ENCODE results near the gene ADAMTS17. TPM values are rescaled to one million over a fixed set of nuclear protein-coding genes. Genes with fewer than 3 reads are reported as not detected.

ADAMTS17 gene
- total RNA-seq, 1 experiment from 2014 or later = 1.8 TPM

DNA sequence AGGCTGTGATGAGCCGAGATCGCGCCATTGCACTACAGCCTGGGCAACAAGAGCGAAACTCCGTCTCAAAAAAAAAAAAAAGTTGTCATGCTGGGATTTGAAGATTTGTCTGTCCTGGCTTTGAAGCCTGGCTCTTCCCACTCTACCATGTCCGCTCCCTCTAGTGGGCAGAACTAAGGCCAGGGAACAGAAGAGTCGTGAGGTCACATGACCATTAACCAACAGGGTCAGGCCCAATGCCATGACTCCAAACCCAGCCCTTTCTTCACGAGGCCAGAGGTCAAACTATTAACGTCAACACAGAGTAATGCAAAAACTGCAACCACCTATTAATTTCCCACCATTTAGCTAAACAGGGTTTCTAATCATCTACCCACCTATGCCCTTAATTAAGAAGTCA is 212.1 kb downstream of the ADAMTS17 start:
- H3K36me3 Mint-ChIP-seq = no peaks in the 10 kb centered on the region
- POLR2A ChIA-PET = interaction anchor here (0.7 kb wide), 1 partner anchor 506 kb away, joined by 4 read pairs; no protein-coding TSS in a partner anchor
- no peak for ATAC-seq
- peaks cover 5% of the 10 kb centered on the region for H3K9me3 Mint-ChIP-seq
- no peak for DNase-seq (ENCODE audit: low spot score)
- TF ChIP-seq, protein P1, sequence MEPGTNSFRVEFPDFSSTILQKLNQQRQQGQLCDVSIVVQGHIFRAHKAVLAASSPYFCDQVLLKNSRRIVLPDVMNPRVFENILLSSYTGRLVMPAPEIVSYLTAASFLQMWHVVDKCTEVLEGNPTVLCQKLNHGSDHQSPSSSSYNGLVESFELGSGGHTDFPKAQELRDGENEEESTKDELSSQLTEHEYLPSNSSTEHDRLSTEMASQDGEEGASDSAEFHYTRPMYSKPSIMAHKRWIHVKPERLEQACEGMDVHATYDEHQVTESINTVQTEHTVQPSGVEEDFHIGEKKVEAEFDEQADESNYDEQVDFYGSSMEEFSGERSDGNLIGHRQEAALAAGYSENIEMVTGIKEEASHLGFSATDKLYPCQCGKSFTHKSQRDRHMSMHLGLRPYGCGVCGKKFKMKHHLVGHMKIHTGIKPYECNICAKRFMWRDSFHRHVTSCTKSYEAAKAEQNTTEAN (CRISPR knock-in tag; IDR thresholded peaks at IDR 0.05) = no peak
- TF ChIP-seq, protein P2, sequence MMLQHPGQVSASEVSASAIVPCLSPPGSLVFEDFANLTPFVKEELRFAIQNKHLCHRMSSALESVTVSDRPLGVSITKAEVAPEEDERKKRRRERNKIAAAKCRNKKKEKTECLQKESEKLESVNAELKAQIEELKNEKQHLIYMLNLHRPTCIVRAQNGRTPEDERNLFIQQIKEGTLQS (CRISPR knock-in tag; conservative IDR thresholded peaks at IDR 0.05) = no peak
- TF ChIP-seq GTF2I (CRISPR knock-in tag; conservative IDR thresholded peaks at IDR 0.05) (no peak), RORB (CRISPR knock-in tag; IDR thresholded peaks at IDR 0.05) (no peak), ZNF232 (CRISPR knock-in tag; IDR thresholded peaks at IDR 0.05) (no peak)
- TF ChIP-seq, protein P3, sequence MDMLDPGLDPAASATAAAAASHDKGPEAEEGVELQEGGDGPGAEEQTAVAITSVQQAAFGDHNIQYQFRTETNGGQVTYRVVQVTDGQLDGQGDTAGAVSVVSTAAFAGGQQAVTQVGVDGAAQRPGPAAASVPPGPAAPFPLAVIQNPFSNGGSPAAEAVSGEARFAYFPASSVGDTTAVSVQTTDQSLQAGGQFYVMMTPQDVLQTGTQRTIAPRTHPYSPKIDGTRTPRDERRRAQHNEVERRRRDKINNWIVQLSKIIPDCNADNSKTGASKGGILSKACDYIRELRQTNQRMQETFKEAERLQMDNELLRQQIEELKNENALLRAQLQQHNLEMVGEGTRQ (CRISPR knock-in tag; IDR thresholded peaks at IDR 0.05) = peak; percentile 78
- TF ChIP-seq, protein P4, sequence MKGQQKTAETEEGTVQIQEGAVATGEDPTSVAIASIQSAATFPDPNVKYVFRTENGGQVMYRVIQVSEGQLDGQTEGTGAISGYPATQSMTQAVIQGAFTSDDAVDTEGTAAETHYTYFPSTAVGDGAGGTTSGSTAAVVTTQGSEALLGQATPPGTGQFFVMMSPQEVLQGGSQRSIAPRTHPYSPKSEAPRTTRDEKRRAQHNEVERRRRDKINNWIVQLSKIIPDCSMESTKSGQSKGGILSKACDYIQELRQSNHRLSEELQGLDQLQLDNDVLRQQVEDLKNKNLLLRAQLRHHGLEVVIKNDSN (CRISPR knock-in tag; IDR thresholded peaks at IDR 0.05) = peak; percentile 45; the same call in 1 of the 2 replicates
- H3K4me1 Mint-ChIP-seq = no peaks in the 10 kb centered on the region
- no peak overlapping the region for H3K27ac Mint-ChIP-seq
- CTCF ChIA-PET = no interaction called here
- no peaks in the 10 kb centered on the region for H3K27me3 Mint-ChIP-seq (ENCODE audit: low read depth)
- H3K4me3 Mint-ChIP-seq = no peak overlapping the region

DNA sequence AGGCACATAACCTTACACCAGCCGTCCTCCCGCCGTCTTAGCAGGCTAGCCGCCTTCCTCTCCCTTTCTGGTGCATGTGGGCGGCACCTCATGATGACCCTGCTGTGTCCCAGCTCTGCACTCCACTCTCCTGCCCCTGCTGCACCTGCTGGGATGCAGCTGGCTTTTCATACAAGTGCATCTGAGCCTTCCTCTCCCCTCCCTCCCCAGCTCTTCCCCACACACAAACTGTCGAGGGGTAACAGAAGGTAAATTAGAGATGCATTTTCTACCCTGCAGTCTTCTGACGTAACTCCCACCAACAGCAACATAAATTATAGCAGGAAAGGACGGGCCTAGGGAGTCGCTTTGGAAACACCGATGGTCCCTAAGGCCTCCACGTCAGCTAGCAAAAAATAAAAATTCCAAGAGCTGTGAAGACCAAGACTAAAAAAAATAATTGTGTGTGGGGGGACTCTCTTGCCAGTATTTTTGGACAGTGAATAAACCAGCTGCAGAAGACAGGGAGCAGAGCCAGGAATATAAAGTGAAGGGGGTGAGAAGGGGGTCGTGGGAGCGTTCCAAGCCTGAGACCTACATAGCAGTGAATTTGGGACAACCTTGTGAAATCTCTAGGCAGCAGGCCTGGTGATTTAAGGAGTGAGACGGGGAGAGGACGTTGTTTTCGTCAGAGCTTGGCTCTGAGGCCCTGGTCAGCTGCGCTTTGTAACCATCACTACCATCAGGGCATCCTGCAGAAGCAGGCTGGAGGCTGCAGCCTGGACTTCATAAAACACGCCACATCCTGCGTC is 216.2 kb downstream of the ADAMTS17 start:
- CTCF ChIA-PET = interaction anchor here (2.0 kb wide), 1 partner anchor 213 kb away, joined by 7 read pairs; no protein-coding TSS in a partner anchor
- Mint-ChIP-seq H3K4me1 (no peaks in the 10 kb centered on the region), H3K9me3 (peaks cover 24% of the 10 kb centered on the region), H3K27ac (no peak overlapping the region), H3K36me3 (peaks cover 15% of the 10 kb centered on the region), H3K4me3 (no peak overlapping the region), H3K27me3 (ENCODE audit: low read depth) (no peaks in the 10 kb centered on the region; the same call in 1 of the 2 replicates)
- DNase-seq (ENCODE audit: low spot score) (no peak), ATAC-seq (peak; percentile 48; the same call in 1 of the 2 replicates)
- POLR2A ChIA-PET = no interaction called here
- no peak for TF ChIP-seq NR1H2 (CRISPR knock-in tag; IDR thresholded peaks at IDR 0.05)
- TF ChIP-seq TEAD4 (CRISPR knock-in tag; IDR thresholded peaks at IDR 0.05) = no peak
- no peak for TF ChIP-seq SMAD4 (CRISPR knock-in tag; IDR thresholded peaks at IDR 0.05)
- TF ChIP-seq EMX1 (CRISPR knock-in tag; IDR thresholded peaks at IDR 0.05) = no peak
- TF ChIP-seq FOXK1 (CRISPR knock-in tag; IDR thresholded peaks at IDR 0.05) = no peak
- TF ChIP-seq, protein P5, sequence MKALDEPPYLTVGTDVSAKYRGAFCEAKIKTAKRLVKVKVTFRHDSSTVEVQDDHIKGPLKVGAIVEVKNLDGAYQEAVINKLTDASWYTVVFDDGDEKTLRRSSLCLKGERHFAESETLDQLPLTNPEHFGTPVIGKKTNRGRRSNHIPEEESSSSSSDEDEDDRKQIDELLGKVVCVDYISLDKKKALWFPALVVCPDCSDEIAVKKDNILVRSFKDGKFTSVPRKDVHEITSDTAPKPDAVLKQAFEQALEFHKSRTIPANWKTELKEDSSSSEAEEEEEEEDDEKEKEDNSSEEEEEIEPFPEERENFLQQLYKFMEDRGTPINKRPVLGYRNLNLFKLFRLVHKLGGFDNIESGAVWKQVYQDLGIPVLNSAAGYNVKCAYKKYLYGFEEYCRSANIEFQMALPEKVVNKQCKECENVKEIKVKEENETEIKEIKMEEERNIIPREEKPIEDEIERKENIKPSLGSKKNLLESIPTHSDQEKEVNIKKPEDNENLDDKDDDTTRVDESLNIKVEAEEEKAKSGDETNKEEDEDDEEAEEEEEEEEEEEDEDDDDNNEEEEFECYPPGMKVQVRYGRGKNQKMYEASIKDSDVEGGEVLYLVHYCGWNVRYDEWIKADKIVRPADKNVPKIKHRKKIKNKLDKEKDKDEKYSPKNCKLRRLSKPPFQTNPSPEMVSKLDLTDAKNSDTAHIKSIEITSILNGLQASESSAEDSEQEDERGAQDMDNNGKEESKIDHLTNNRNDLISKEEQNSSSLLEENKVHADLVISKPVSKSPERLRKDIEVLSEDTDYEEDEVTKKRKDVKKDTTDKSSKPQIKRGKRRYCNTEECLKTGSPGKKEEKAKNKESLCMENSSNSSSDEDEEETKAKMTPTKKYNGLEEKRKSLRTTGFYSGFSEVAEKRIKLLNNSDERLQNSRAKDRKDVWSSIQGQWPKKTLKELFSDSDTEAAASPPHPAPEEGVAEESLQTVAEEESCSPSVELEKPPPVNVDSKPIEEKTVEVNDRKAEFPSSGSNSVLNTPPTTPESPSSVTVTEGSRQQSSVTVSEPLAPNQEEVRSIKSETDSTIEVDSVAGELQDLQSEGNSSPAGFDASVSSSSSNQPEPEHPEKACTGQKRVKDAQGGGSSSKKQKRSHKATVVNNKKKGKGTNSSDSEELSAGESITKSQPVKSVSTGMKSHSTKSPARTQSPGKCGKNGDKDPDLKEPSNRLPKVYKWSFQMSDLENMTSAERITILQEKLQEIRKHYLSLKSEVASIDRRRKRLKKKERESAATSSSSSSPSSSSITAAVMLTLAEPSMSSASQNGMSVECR (CRISPR knock-in tag; IDR thresholded peaks at IDR 0.05; ENCODE audit: borderline replicate concordance) = no peak
- TF ChIP-seq, protein P6, sequence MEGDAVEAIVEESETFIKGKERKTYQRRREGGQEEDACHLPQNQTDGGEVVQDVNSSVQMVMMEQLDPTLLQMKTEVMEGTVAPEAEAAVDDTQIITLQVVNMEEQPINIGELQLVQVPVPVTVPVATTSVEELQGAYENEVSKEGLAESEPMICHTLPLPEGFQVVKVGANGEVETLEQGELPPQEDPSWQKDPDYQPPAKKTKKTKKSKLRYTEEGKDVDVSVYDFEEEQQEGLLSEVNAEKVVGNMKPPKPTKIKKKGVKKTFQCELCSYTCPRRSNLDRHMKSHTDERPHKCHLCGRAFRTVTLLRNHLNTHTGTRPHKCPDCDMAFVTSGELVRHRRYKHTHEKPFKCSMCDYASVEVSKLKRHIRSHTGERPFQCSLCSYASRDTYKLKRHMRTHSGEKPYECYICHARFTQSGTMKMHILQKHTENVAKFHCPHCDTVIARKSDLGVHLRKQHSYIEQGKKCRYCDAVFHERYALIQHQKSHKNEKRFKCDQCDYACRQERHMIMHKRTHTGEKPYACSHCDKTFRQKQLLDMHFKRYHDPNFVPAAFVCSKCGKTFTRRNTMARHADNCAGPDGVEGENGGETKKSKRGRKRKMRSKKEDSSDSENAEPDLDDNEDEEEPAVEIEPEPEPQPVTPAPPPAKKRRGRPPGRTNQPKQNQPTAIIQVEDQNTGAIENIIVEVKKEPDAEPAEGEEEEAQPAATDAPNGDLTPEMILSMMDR (IDR thresholded peaks at IDR 0.05) = no peak
- TF ChIP-seq, protein P2 (CRISPR knock-in tag; conservative IDR thresholded peaks at IDR 0.05) = no peak
